Gastroesophageal sphincter (tissue), 4 donors: ENCODE results near the gene PADI2. TPM values are rescaled to one million over a fixed set of nuclear protein-coding genes. Genes with fewer than 3 reads are reported as not detected.

ENCODE experiments used
- ATAC-seq: fragments of 150-250 bp; one replicate; pipeline ENCODE4 v1.9.1; 2016; ENCODE audit warnings: mild to moderate bottlenecking, moderate library complexity
- H3K27ac ChIP-seq, 4 donors: fragments of 200-600 bp; sonication (generic) in 3 of 4; 1 replicate in 3 of 4; 2 replicates in 1 of 4; pipeline ENCODE4 v1.5.1; 2016 to 2019
- H3K27me3 ChIP-seq: fragments of 200-600 bp; sonication (generic); one replicate; pipeline ENCODE4 v1.5.1; 2019
- H3K36me3 ChIP-seq, 2 donors: fragments of 200-600 bp; sonication (generic); one replicate each; pipeline ENCODE4 v1.5.1; 2019; ENCODE audit warnings: control low read depth in 1 of 2
- H3K4me1 ChIP-seq, 3 donors: fragments of 200-600 bp; sonication (generic); 1 replicate in 2 of 3; 2 replicates in 1 of 3; pipeline ENCODE4 v1.5.1; 2016 to 2019; ENCODE audit warnings: control low read depth in 2 of 3
- H3K4me3 ChIP-seq, 2 donors: fragments of 200-600 bp; sonication (generic); one replicate each; pipeline ENCODE4 v1.5.1; 2019; ENCODE audit warnings: mild to moderate bottlenecking in 1 of 2, moderate library complexity in 1 of 2
- H3K9me3 ChIP-seq, 3 donors: fragments of 200-600 bp; sonication (generic); one replicate each; pipeline ENCODE4 v1.5.1; 2017 to 2019; ENCODE audit warnings: control low read depth in 2 of 3
- EP300 ChIP-seq: sonication (generic); formaldehyde crosslinking; IDR thresholded peaks from one replicate; pipeline ENCODE4 v1.6.1; 2017; ENCODE audit warnings: antibody characterized with exemption, mild to moderate bottlenecking
- POLR2A ChIP-seq, 2 donors: fragments of 450-650 bp; IDR thresholded peaks; one replicate each; pipeline ENCODE4 v1.6.1; 2017; ENCODE audit warnings: antibody characterized with exemption in 2 of 2, mild to moderate bottlenecking in 2 of 2, moderate library complexity in 1 of 2
- POLR2AphosphoS5 ChIP-seq: sonication (generic); formaldehyde crosslinking; IDR thresholded peaks from one replicate; pipeline ENCODE4 v1.6.1; 2017; ENCODE audit warnings: antibody characterized with exemption
- WGBS, 2 donors: methylation state at CpG; one replicate each; pipeline ENCODE4 v1.1.5; 2018; ENCODE audit warnings: low coverage in 1 of 2; 5-methylcytosine and 5-hydroxymethylcytosine counted together
- total RNA-seq, 4 donors: library from RNA; depleted of rRNA; stranded (reverse); fragments of >200 nt; gene quantifications; one replicate each; pipeline ENCODE4 v1.1.0, GENCODE V29; 2016
- TF ChIP-seq, protein P1 (sequence below), 4 experiments: fragments of 200-600 bp in 2 of 4; fragments of 450-650 bp in 2 of 4; sonication (generic) in 1 of 4; IDR thresholded peaks; one replicate each; pipeline ENCODE4 v1.5.1; 2017 to 2019; ENCODE audit warnings: antibody characterized with exemption in 4 of 4, mild to moderate bottlenecking in 2 of 4, moderate library complexity in 2 of 4

The PADI2 gene
- total RNA-seq, 4 donors from 2014 or later = 0.12 to 1.9 (median 0.58) TPM

DNA sequence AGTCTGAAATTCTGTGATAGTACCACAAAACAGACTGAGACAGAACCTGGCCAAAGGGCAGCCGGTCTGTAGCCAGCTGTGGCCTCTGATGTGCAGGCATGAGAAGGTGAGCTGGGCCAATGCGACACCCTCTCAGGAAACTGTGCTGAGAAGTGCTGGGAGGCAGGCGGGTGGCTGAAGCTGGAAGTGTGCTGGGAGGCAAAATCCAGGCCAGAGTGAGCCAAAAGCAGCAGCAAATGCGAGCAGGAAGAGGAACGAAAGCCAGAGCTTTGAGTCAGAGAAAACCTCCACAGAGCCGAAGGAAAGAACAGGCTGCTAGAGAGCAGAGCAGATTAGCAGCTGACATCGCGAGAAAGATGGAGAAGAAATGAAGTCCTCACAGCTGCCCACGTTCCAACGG is 97.4 kb downstream of the PADI2 start:
- Histone ChIP-seq H3K9me3 (no peaks in the 10 kb centered on the region), H3K36me3 (peaks cover 12 to 97% of the 10 kb centered on the region in 2 donors), H3K4me1 (no peaks in the 10 kb centered on the region), H3K27ac (no peak overlapping the region), H3K4me3 (no peak overlapping the region), H3K27me3 (no peaks in the 10 kb centered on the region)
- TF ChIP-seq POLR2AphosphoS5 (no peak), POLR2A (IDR thresholded peaks at IDR 0.05) (no peak), EP300 (no peak)
- TF ChIP-seq, protein P1, sequence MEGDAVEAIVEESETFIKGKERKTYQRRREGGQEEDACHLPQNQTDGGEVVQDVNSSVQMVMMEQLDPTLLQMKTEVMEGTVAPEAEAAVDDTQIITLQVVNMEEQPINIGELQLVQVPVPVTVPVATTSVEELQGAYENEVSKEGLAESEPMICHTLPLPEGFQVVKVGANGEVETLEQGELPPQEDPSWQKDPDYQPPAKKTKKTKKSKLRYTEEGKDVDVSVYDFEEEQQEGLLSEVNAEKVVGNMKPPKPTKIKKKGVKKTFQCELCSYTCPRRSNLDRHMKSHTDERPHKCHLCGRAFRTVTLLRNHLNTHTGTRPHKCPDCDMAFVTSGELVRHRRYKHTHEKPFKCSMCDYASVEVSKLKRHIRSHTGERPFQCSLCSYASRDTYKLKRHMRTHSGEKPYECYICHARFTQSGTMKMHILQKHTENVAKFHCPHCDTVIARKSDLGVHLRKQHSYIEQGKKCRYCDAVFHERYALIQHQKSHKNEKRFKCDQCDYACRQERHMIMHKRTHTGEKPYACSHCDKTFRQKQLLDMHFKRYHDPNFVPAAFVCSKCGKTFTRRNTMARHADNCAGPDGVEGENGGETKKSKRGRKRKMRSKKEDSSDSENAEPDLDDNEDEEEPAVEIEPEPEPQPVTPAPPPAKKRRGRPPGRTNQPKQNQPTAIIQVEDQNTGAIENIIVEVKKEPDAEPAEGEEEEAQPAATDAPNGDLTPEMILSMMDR (IDR thresholded peaks at IDR 0.05) = no peak
- no peak for ATAC-seq
- 70 to 78% methylated on average over 7 to 8 of the region's 10 CpGs for WGBS, 2 donors

DNA sequence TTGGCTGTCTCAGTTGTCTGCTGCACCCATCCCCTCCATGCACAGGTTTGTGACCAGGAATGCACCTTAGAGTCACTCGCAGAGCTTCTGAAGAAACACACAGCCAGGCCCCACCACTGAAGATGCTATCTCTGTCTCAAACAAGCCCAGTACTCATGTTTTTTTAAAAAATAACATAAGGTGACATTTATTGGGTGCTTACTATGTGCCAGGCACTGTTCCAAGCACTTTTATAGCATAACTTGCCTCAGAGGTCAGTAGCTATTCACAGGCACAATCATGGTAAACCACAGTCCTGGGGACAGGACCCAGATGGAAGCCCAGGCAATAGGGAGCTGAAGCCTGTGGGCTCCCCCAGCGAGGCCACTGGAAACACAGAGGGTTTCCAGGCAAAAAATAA is 98.7 kb downstream of the PADI2 start:
- Histone ChIP-seq H3K27ac (no peak overlapping the region), H3K4me1 (no peaks in the 10 kb centered on the region), H3K4me3 (no peak overlapping the region), H3K9me3 (no peaks in the 10 kb centered on the region), H3K27me3 (no peaks in the 10 kb centered on the region), H3K36me3 (peaks cover 12 to 83% of the 10 kb centered on the region in 2 donors)
- WGBS, 2 donors = 90 to 100% methylated on average over 2 of the region's 2 CpGs
- no peak for ATAC-seq
- TF ChIP-seq, protein P1 (IDR thresholded peaks at IDR 0.05) = no peak
- TF ChIP-seq EP300 (no peak), POLR2AphosphoS5 (no peak), POLR2A (IDR thresholded peaks at IDR 0.05) (no peak)

DNA sequence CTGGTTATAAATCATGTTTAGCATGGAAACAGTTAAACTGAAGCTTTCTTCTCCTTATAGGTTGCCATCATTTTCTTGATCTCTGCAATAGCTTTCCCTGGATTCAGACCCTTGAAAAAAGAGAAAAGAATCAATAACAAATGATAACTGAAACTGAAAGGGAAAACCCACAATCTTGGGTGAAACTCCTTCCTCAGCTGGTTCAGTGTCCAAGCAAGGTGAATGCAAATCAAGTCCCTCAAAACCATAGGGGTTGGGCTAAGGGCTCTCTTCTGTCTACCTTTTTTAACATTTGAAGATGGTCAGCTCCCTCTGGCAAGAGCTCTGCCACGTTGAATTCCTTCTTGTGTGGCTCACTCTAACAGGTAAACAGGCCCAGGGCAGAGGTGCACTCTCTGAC is 100.4 kb downstream of the PADI2 start:
- Histone ChIP-seq H3K9me3 (no peaks in the 10 kb centered on the region), H3K27ac (no peak overlapping the region), H3K4me1 (no peaks in the 10 kb centered on the region), H3K4me3 (no peak overlapping the region), H3K36me3 (peaks cover 8 to 67% of the 10 kb centered on the region in 2 donors), H3K27me3 (no peaks in the 10 kb centered on the region)
- ATAC-seq = no peak
- WGBS, 2 donors = 22 to 43% methylated on average over 1 of the region's 1 CpG
- TF ChIP-seq, protein P1 (IDR thresholded peaks at IDR 0.05) = no peak
- TF ChIP-seq POLR2AphosphoS5 (no peak), POLR2A (IDR thresholded peaks at IDR 0.05) (no peak), EP300 (no peak)

DNA sequence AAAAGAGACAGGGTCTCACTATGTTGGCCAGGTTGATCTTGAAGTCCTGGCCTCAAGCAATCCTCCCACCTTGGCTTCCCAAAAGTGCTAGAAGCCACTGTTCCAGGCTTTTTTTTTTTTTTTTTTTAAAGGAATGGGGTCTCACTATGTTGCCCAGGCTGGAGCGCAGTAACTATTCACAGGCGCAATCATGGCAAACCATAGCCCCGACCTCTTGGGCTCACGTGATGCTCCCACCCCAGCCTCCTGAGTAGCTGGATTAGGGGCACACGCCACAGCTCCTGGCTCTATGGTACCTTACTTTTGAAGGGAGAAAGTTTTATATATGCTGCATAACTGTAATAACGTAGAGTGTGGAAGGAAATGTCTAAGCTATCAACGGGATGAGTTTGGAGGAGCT is 101.8 kb downstream of the PADI2 start:
- Histone ChIP-seq H3K27ac (no peak overlapping the region), H3K9me3 (no peaks in the 10 kb centered on the region), H3K27me3 (no peaks in the 10 kb centered on the region), H3K4me3 (no peak overlapping the region), H3K4me1 (peaks cover 0 to under 1% (median 0%) of the 10 kb centered on the region in 3 donors), H3K36me3 (peaks cover 8 to 53% of the 10 kb centered on the region in 2 donors)
- no peak for TF ChIP-seq EP300
- no peak for TF ChIP-seq POLR2AphosphoS5
- no peak for TF ChIP-seq POLR2A (IDR thresholded peaks at IDR 0.05)
- TF ChIP-seq, protein P1 (IDR thresholded peaks at IDR 0.05) = no peak
- no peak for ATAC-seq
- WGBS, 2 donors = 86% methylated on average over 7 of the region's 7 CpGs; no CpG with 5 or more reads in 1 of the 2 donors

Other genes with a start within 250 kb of the PADI2 start
- under 1 TPM in 3 of 4 donors, not detected in 1; under 0.01 TPM for gene RNU1-2, start 223.5 kb downstream of the PADI2 start, total RNA-seq
- gene CROCC, start 197.5 kb downstream of the PADI2 start, total RNA-seq = 10 to 100 TPM in 3 of 4 donors, 1 to 10 TPM in 1; 8.0 to 34.5 (median 30.0) TPM
- 10 to 100 TPM in 1 of 4 donors, 1 to 10 TPM in 3; 4.2 to 12.1 (median 7.2) TPM for gene MFAP2, start 138.8 kb downstream of the PADI2 start, total RNA-seq
- gene ATP13A2, start 107.5 kb downstream of the PADI2 start, total RNA-seq = 10 to 100 TPM; 19.1 to 29.2 (median 20.1) TPM
- gene SDHB, start 65.4 kb downstream of the PADI2 start, total RNA-seq = 100 to 1,000 TPM; 103 to 118 (median 116) TPM
- gene PADI1, start 85.7 kb upstream of the PADI2 start, total RNA-seq = 1 to 10 TPM in 2 of 4 donors, under 1 TPM in 1, not detected in 1; 0.27 to 2.5 (median 2.3) TPM
- gene PADI3, start 129.6 kb upstream of the PADI2 start, total RNA-seq = under 1 TPM in 2 of 4 donors, not detected in 2; 0.20 to 0.31 TPM
- gene PADI4, start 188.7 kb upstream of the PADI2 start, total RNA-seq = 1 to 10 TPM in 1 of 4 donors, not detected in 3; 1.6 TPM